Mucosa of descending colon (tissue), 3 donors: ENCODE measurements around the gene HIVEP2. TPM values are rescaled to one million over a fixed set of nuclear protein-coding genes. Genes with fewer than 3 reads are reported as not detected.

ENCODE experiments used
- ATAC-seq: fragments of 200-7000 bp; cut with Tn5 transposase; one replicate; pipeline ENCODE4 v1.9.1; 2020; ENCODE audit warnings: mild to moderate bottlenecking, moderate library complexity
- DNase-seq, 3 donors: peaks; one replicate each; pipeline ENCODE4 v3.0.0-alpha.2; 2020
- H3K36me3 ChIP-seq: fragments of 200-600 bp; one replicate; pipeline ENCODE4 v1.8.0; 2021; ENCODE audit warnings: low read depth, mild to moderate bottlenecking
- H3K4me1 ChIP-seq: fragments of 200-600 bp; one replicate; pipeline ENCODE4 v1.8.0; 2021; ENCODE audit warnings: low read depth, mild to moderate bottlenecking
- H3K4me3 ChIP-seq: fragments of 200-600 bp; one replicate; pipeline ENCODE4 v1.8.0; 2021; ENCODE audit warnings: mild to moderate bottlenecking
- H3K9me3 ChIP-seq: fragments of 200-600 bp; one replicate; pipeline ENCODE4 v1.8.0; 2021; ENCODE audit warnings: mild to moderate bottlenecking
- CTCF ChIP-seq: fragments of 200-600 bp; IDR thresholded peaks from one replicate; pipeline ENCODE4 v1.8.0; 2022; ENCODE audit warnings: antibody characterized with exemption, mild to moderate bottlenecking
- intact Hi-C, 2 donors: fragments of 100-400 bp; cut with DNase I in 1 of 2; cut with micrococcal nuclease in 1 of 2; formaldehyde crosslinking; loops; one replicate each; pipeline versions ENCODE4 v1.11.0 to v1.11.1; 2022; cut with DNase I, micrococcal nuclease
- total RNA-seq, 3 donors: library from RNA; stranded (reverse); fragmentation: NEBNext Ultra II Directional in 2 of 3; extraction: Animal tissue kit (Norgen Biotek cat#: 25700) in 2 of 3; gene quantifications; one replicate each; pipeline versions ENCODE4 v1.2.1 to v1.2.4, GENCODE V29; 2021 to 2023
- donor health status: DM: no; HTN: no; CAD: no; lungs with moderate emphysema.
- donor health status: DM: no; HTN: no; CAD: no.
- donor health status: DM: no; HTN: yes; CAD: no.

The HIVEP2 gene
- total RNA-seq, 3 donors from 2014 or later = 7.8 to 17.7 (median 11.3) TPM

DNA sequence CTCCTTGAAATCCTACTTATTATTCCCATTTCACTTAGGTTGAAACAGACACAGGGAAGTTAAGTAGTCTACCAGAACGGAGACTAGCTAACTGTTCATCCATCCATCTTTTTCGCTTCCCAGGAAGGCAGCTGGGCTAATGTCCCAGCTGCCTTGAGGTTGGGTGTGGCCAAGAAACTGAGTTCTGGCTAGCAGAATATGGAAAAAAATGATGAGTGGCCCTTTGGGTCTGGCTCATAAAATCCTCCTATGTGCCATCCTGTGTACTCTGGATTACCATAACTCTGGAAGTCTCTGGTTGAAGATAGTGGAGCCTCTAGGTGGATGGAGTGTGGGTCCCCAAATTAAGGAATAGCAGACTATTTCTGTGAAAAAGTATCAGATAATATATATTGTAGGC, 206.2 kb downstream of the HIVEP2 start:
- DNase-seq = no peak
- intact Hi-C loops = no loop called here
- Histone ChIP-seq H3K4me1 (no peaks in the 10 kb centered on the region), H3K4me3 (no peak overlapping the region), H3K36me3 (no peaks in the 10 kb centered on the region), H3K9me3 (no peaks in the 10 kb centered on the region)
- no peak for TF ChIP-seq CTCF
- ATAC-seq = no peak

DNA sequence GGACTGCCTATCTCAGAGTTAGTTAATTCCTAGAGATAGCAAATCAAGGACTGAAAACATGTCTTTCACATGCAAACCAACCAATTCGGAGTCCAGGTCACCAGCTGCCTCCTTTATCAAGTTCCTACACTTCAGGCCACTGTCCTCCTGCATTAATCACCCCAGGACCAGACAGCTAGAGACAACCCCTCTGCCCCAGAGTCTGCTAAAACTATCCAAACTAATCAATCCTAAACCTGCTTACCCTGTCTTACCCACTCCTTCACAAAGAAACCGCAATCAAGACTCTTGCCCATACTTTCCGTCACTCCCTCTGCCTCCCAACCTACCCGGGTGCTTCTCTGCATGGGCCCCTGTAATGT, 207.0 kb downstream of the HIVEP2 start:
- H3K4me3 ChIP-seq = no peak overlapping the region
- TF ChIP-seq CTCF = no peak
- DNase-seq = no peak
- ATAC-seq = no peak
- H3K4me1 ChIP-seq = no peaks in the 10 kb centered on the region
- H3K9me3 ChIP-seq = no peaks in the 10 kb centered on the region
- H3K36me3 ChIP-seq = no peaks in the 10 kb centered on the region
- intact Hi-C loops = no loop called here

DNA sequence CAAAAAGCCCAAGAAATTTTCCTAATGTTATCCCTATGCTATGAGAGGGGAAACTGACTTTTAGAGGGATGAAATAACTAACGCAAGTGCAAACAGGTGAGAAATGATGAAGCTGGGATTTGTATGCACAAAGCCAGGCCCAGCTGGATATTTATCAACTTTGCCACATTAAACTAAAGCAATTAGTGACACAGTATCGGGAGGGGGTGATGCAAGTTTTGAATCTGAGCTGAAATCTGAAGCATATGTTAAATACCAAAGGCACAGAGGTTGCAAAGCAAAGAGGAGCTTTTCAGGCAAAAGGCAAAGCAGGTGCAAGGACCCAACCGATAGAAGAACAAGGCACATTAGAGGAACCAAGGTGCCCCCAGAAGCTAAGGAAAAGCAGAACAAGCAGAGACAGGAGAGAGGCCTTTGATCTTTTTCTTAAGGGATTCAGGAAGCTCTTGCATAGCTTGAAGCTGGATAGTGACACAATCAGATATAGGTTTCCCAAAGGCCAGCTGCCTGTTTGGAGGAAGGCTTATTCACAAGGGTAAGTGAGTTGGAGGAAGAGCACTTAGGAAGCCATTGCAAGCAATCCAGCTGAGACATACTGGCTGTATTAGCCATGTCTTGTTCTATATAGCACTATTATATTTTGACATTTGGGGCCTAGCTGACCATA, 207.5 kb downstream of the HIVEP2 start:
- Histone ChIP-seq H3K4me1 (no peaks in the 10 kb centered on the region), H3K36me3 (no peaks in the 10 kb centered on the region), H3K4me3 (no peak overlapping the region), H3K9me3 (no peaks in the 10 kb centered on the region)
- no peak for TF ChIP-seq CTCF
- DNase-seq (no peak), ATAC-seq (no peak)
- intact Hi-C loops = no loop called here

DNA sequence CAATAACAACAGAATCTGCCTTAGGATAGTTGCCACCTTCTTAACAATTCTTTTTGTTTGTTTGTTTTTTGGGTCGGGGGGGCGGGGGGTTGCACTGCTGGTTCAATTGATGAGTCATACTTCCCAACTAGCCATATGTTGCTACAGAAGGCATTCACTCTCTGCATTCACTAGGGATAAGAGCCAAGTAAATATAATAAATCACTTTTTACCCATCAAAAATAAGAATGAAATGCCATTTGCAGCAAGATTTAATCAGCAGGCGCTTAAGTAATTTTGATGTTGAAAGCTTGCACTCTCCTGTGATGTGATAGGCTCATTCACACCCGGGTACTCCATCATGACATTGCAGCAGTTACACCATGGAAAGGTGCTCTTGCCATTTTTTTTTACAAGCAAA, 209.8 kb downstream of the HIVEP2 start:
- no peak for DNase-seq
- Histone ChIP-seq H3K9me3 (no peaks in the 10 kb centered on the region), H3K4me1 (no peaks in the 10 kb centered on the region), H3K4me3 (no peak overlapping the region), H3K36me3 (no peaks in the 10 kb centered on the region)
- TF ChIP-seq CTCF = no peak
- no peak for ATAC-seq
- intact Hi-C loops = no loop called here

GRCh38 chr6:142732790-142733189, 212.2 kb downstream of the HIVEP2 start:
- Histone ChIP-seq H3K4me3 (no peak overlapping the region), H3K4me1 (peaks cover 11% of the 10 kb centered on the region), H3K36me3 (no peaks in the 10 kb centered on the region), H3K9me3 (no peaks in the 10 kb centered on the region)
- ATAC-seq (peak; percentile 44), DNase-seq (peak in 1 of 3 donors; percentile 13)
- no peak for TF ChIP-seq CTCF
- intact Hi-C loops = no loop called here

DNA sequence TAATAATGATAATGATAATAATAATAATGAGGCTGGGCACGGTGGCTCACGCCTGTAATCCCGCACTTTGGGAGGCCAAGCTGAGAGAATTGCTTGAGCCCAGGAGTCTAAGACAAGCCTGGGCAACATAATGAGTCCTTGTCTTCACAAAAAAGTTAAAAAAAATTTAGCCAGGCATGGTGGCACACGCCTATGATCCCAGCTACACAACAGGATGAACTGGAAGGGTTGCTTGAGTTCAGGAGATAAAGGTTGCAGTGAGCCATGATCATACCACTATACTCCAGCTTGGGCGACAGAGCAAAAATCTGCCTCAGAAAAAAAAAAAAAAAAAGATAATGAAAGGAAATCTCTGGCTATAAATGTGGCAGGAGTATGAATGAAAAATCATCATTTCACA, 213.4 kb downstream of the HIVEP2 start:
- no peak for ATAC-seq
- Histone ChIP-seq H3K4me1 (peaks cover 11% of the 10 kb centered on the region), H3K9me3 (no peaks in the 10 kb centered on the region), H3K36me3 (no peaks in the 10 kb centered on the region), H3K4me3 (no peak overlapping the region)
- TF ChIP-seq CTCF = no peak
- intact Hi-C loops = no loop called here
- no peak for DNase-seq
